Measurements from ENCODE around the gene ZBTB48. TPM values are rescaled to one million over a fixed set of nuclear protein-coding genes. Genes with fewer than 3 reads are reported as not detected.

Gene ZBTB48
- total RNA-seq, 1 donor from 2014 or later, result 19.9 TPM

DNA sequence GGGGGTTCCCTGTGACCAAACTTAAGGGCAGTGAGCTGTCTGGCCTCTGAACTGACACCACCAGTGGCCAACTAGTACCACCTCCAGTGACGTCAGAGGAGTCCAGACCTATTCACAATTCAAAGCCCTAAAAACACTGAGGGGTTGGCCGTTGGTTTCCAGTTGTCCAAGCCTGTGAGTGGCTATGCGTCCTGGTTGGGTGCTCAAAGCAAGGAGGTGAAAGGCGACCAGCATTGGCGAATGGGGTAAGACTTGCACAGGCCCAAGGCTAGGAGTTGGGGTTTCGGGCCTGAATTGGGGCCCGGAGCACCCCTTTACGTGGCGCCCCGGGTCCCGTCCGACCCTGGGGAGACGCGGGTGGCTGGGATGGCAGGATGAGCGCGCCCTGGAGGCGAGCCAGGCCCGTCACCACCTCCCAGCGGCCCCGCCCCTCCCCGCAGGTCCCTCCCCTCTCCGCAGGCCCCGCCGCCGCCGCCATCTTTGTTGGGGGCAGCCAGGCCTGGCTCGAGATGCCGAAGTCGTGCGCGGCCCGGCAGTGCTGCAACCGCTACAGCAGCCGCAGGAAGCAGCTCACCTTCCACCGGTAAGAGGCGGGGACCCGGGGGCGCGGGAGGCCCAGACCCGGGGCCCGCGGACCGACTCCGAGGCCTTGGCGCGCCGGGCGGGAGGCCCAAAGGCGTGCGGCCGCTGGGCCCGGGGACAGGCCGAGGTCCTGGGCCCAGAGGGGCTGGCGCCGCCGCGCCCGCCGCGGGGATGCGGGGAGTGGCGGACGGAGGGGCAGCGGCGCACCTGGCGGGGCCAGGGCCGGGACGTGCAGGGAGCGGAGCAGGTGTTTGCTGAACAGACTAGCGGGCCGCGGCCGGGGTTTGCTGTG lies 45.2 kb downstream of the ZBTB48 start, which contains the start of gene THAP3:
Gene THAP3, plus strand, starts transcription at position 159 of the 874 bp plus-strand sequence. Its CDS starts 351 bp downstream, at position 510.
- Mint-ChIP-seq H3K27me3 (ENCODE audit: low read depth) (no peaks in the 10 kb centered on the region), H3K4me3 (ENCODE audit: unreplicated experiment) (peak within 1 kb of the TSS; percentile 75), H3K4me1 (ENCODE audit: low read depth) (peaks cover 26% of the 10 kb centered on the region), H3K36me3 (ENCODE audit: low read depth) (peaks cover 21% of the 10 kb centered on the region), H3K9me3 (ENCODE audit: low read depth) (no peaks in the 10 kb centered on the region), H3K27ac (ENCODE audit: unreplicated experiment) (peak within 1 kb of the TSS; percentile 87)
- TF ChIP-seq, protein P1, sequence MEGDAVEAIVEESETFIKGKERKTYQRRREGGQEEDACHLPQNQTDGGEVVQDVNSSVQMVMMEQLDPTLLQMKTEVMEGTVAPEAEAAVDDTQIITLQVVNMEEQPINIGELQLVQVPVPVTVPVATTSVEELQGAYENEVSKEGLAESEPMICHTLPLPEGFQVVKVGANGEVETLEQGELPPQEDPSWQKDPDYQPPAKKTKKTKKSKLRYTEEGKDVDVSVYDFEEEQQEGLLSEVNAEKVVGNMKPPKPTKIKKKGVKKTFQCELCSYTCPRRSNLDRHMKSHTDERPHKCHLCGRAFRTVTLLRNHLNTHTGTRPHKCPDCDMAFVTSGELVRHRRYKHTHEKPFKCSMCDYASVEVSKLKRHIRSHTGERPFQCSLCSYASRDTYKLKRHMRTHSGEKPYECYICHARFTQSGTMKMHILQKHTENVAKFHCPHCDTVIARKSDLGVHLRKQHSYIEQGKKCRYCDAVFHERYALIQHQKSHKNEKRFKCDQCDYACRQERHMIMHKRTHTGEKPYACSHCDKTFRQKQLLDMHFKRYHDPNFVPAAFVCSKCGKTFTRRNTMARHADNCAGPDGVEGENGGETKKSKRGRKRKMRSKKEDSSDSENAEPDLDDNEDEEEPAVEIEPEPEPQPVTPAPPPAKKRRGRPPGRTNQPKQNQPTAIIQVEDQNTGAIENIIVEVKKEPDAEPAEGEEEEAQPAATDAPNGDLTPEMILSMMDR (IDR thresholded peaks at IDR 0.05), result peak; percentile 33
- DNase-seq (ENCODE audit: low spot score), result no peak

DNA sequence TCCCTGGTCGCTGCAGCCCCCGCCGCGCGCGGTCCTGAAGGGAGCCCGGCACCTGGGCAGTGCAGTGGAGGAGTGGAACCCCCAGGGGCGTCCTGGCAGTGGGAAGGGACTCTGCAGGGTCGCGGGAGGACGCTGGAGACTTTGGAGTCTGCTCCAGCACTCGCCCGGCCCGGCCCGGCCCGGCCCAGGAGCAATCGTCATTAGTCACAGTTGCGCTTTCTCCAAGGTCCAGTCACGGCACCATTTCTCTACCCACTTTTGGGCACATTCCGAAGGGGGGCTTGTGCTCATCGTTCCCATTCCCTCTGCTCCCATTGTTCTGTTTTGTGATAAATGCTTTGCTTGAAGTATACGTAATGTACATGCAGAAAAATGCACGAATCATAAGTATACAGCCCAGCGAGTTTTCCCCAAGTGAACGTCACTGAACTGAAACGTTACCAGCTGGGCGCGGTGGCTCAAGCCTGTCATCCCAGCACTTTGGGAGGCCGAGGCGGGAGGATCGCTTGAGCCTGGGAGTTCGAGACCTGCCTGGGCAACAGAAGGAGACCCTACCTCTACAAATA lies 45.9 kb downstream of the ZBTB48 start:
- TF ChIP-seq, protein P1 (IDR thresholded peaks at IDR 0.05), result no peak
- no peak for DNase-seq (ENCODE audit: low spot score)
- no peaks in the 10 kb centered on the region for H3K9me3 Mint-ChIP-seq (ENCODE audit: low read depth)
- H3K27me3 Mint-ChIP-seq (ENCODE audit: low read depth), result no peaks in the 10 kb centered on the region
- peak overlapping the region; percentile 75 for H3K4me3 Mint-ChIP-seq (ENCODE audit: unreplicated experiment)
- H3K27ac Mint-ChIP-seq (ENCODE audit: unreplicated experiment), result peak overlapping the region; percentile 72
- peaks cover 26% of the 10 kb centered on the region for H3K4me1 Mint-ChIP-seq (ENCODE audit: low read depth)
- H3K36me3 Mint-ChIP-seq (ENCODE audit: low read depth), result peaks cover 19% of the 10 kb centered on the region

DNA sequence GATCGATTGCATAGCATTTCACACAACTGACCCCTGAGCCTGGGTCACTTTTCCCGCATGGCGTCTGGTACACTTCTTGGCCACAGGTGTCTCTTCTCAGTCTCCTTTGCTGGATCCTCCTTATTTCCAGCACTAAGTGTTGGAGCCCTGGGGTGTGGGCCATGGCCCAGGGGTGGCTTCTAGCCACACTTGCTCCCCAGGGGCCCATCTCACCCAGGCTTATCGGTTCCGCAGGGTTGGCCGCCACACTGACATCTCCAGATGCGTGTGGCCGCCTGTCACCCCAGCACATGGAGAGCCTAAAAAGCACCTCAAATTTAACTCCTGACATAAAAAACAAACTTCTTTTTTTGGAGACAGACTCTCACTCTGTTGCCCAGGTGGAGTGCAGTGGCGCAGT lies 47.2 kb downstream of the ZBTB48 start:
- no peaks in the 10 kb centered on the region for H3K27me3 Mint-ChIP-seq (ENCODE audit: low read depth)
- H3K36me3 Mint-ChIP-seq (ENCODE audit: low read depth), result peaks cover 19% of the 10 kb centered on the region
- no peak overlapping the region for H3K27ac Mint-ChIP-seq (ENCODE audit: unreplicated experiment)
- DNase-seq (ENCODE audit: low spot score), result no peak
- no peaks in the 10 kb centered on the region for H3K9me3 Mint-ChIP-seq (ENCODE audit: low read depth)
- H3K4me3 Mint-ChIP-seq (ENCODE audit: unreplicated experiment), result no peak overlapping the region
- peaks cover 26% of the 10 kb centered on the region for H3K4me1 Mint-ChIP-seq (ENCODE audit: low read depth)
- TF ChIP-seq, protein P1 (IDR thresholded peaks at IDR 0.05), result no peak

DNA sequence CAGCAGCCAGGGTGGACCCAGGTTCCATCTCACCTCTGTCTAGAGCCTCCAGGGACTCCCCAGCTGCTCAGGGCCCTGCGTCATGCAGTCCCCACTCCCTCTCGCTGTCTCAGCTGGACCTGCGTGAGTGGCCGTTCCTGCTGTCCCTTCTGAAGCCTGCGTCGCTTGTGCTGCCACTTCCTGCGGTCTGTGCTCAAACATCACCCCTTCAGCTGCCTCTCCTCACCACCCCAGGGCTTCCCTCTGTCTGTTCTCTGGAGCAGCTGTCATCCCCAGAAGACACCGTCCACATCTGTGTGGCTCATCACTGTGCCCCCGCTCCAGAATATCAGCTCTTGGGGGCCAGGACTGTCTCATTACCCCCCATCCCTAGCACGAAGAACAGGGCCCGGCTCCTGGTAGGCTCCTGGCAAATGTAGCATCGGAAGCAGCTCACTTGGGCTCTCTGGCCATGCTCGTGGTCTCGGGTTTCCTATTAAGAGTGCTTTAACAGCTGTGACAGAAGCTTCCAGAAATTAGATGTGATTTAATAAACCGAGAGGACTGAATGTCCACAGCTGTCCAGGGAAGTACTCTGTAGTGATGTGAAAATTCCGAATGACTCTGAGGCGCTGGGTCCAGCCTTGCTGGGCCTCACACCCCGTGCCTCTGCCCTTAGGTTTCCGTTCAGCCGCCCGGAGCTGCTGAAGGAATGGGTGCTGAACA lies 48.2 kb downstream of the ZBTB48 start:
- Mint-ChIP-seq H3K27me3 (ENCODE audit: low read depth) (no peaks in the 10 kb centered on the region), H3K4me1 (ENCODE audit: low read depth) (peaks cover 26% of the 10 kb centered on the region), H3K9me3 (ENCODE audit: low read depth) (no peaks in the 10 kb centered on the region), H3K27ac (ENCODE audit: unreplicated experiment) (no peak overlapping the region), H3K4me3 (ENCODE audit: unreplicated experiment) (no peak overlapping the region), H3K36me3 (ENCODE audit: low read depth) (peaks cover 13% of the 10 kb centered on the region)
- DNase-seq (ENCODE audit: low spot score), result no peak
- TF ChIP-seq, protein P1 (IDR thresholded peaks at IDR 0.05), result no peak

DNA sequence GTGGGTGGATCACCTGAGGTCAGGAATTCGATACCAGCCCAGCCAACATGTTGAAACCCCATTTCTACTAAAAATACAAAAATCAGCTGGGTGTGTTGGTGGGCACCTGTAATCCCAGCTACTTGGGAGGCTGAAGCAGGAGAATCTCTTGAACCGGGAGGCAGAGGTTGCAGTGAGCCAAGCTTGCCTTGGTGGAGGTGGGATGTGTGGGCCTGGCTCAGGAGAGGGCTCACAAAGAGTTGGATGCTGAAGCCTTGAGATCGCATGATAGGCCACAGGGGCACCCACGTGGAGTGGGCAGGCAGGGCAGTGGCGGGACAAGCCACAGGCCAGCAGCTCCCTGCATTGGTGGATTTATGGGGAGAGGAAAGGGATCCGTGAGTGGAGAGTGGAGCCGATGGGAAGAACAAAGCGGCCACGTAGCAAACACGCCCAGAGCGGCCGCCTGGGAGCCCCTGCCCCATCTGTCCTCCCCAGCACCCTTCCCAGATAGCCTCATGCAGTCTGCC lies 49.2 kb downstream of the ZBTB48 start:
- no peak for DNase-seq (ENCODE audit: low spot score)
- H3K27me3 Mint-ChIP-seq (ENCODE audit: low read depth), result no peaks in the 10 kb centered on the region
- TF ChIP-seq, protein P1 (IDR thresholded peaks at IDR 0.05), result no peak
- H3K4me3 Mint-ChIP-seq (ENCODE audit: unreplicated experiment), result no peak overlapping the region
- H3K4me1 Mint-ChIP-seq (ENCODE audit: low read depth), result peaks cover 26% of the 10 kb centered on the region
- H3K27ac Mint-ChIP-seq (ENCODE audit: unreplicated experiment), result no peak overlapping the region
- H3K36me3 Mint-ChIP-seq (ENCODE audit: low read depth), result peaks cover 19% of the 10 kb centered on the region
- H3K9me3 Mint-ChIP-seq (ENCODE audit: low read depth), result no peaks in the 10 kb centered on the region
